Mesendoderm (in vitro differentiated cells): ENCODE results near the gene MCF2L.

Experiments used
- DNase-seq: peaks from one replicate; pipeline ENCODE4 v3.0.0; 2013
- H2AK5ac ChIP-seq: 2 replicates; pipeline ENCODE4 v1.6.1; 2013; ENCODE audit warnings: low read length, inconsistent platforms
- H2BK120ac ChIP-seq: 2 replicates; pipeline ENCODE4 v1.6.1; 2013; ENCODE audit warnings: low read depth, mild to moderate bottlenecking, low read length, moderate library complexity, mixed read lengths
- H2BK15ac ChIP-seq: replicated peaks from 2 replicates; pipeline ENCODE4 v1.6.1; 2013; ENCODE audit warnings: low read depth, mild to moderate bottlenecking, moderate library complexity
- H2BK5ac ChIP-seq: 2 replicates; pipeline ENCODE4 v1.6.1; 2013; ENCODE audit warnings: low read length, inconsistent platforms
- H3K18ac ChIP-seq: 2 replicates; pipeline ENCODE4 v1.6.1; 2013; ENCODE audit warnings: mild to moderate bottlenecking, low read length, mixed read lengths
- H3K23ac ChIP-seq: one replicate; pipeline ENCODE4 v1.6.1; 2013; ENCODE audit warnings: low read length
- H3K27ac ChIP-seq: 2 replicates; pipeline ENCODE4 v1.5.1; 2013; ENCODE audit warnings: low read depth, mild to moderate bottlenecking, inconsistent platforms, low read length, moderate library complexity
- H3K27me3 ChIP-seq: 2 replicates; pipeline ENCODE4 v1.6.1; 2013; ENCODE audit warnings: low read length, control low read depth, mild to moderate bottlenecking, inconsistent platforms; ENCODE audit not compliant: insufficient read depth, poor library complexity
- H3K36me3 ChIP-seq: 2 replicates; pipeline ENCODE4 v1.6.1; 2013; ENCODE audit warnings: low read length, inconsistent platforms; ENCODE audit not compliant: control insufficient read depth, insufficient read depth
- H3K4ac ChIP-seq: one replicate; pipeline ENCODE4 v1.6.1; 2013; ENCODE audit warnings: low read depth, mild to moderate bottlenecking, low read length, moderate library complexity
- H3K4me1 ChIP-seq: 2 replicates; pipeline ENCODE4 v1.6.1; 2013; ENCODE audit warnings: low read depth, low read length, inconsistent platforms; ENCODE audit not compliant: control insufficient read depth
- H3K4me2 ChIP-seq: 2 replicates; pipeline ENCODE4 v1.6.1; 2013; ENCODE audit warnings: low read length
- H3K4me3 ChIP-seq: 2 replicates; pipeline ENCODE4 v1.5.1; 2013; ENCODE audit warnings: mild to moderate bottlenecking, low read length
- H3K56ac ChIP-seq: one replicate; pipeline ENCODE4 v1.6.1; 2013; ENCODE audit warnings: low read length
- H3K79me1 ChIP-seq: 2 replicates; pipeline ENCODE4 v1.6.1; 2013; ENCODE audit warnings: low read length, inconsistent platforms
- H3K79me2 ChIP-seq: 2 replicates; pipeline ENCODE4 v1.6.1; 2013; ENCODE audit warnings: mild to moderate bottlenecking, low read length; ENCODE audit not compliant: control insufficient read depth, insufficient read depth
- H3K9ac ChIP-seq: 2 replicates; pipeline ENCODE4 v1.6.1; 2013; ENCODE audit warnings: low read length, inconsistent platforms
- H4K5ac ChIP-seq: one replicate; pipeline ENCODE4 v1.6.1; 2013; ENCODE audit warnings: low read length
- H4K8ac ChIP-seq: one replicate; pipeline ENCODE4 v1.6.1; 2013; ENCODE audit warnings: low read depth, mild to moderate bottlenecking, control low read depth, low read length, moderate library complexity
- WGBS: extraction: QIAGEN DNeasy Blood & Tissue Kit; methylation state at CpG from one replicate; pipeline ENCODE4 v1.1.7; 2013; ENCODE audit warnings: low lambda C conversion rate, missing lambda C conversion rate; ENCODE audit not compliant: insufficient coverage; ENCODE audit errors: extremely low coverage; 5-methylcytosine and 5-hydroxymethylcytosine counted together

The MCF2L gene

DNA sequence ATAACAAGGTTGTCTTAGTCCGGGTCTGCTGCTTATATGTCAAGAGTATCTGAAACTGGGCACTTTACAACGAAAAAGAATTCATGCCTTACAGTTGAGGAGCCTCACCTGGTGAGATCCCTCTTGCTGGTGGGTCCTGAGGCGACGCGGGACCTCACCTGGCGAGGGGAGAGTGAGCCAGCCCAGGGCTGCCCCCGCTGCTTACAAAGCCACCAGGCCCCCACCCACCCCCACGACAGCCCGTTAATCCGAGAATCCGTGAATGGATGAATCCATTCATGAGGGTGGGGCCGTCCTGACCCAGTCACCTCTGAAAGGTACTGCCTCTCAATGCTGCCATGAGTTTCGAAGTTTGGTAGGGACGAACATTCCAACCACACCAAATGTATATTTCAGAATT, 82.6 kb downstream of the MCF2L start:
- DNase-seq, result no peak
- H3K4me2 ChIP-seq, result no peak overlapping the region
- WGBS, result no CpG with 5 or more reads among the region's 14 CpGs
- no peak overlapping the region for H3K4ac ChIP-seq
- no peak overlapping the region for H2BK120ac ChIP-seq
- no peak overlapping the region for H3K18ac ChIP-seq
- H4K5ac ChIP-seq, result no peak overlapping the region
- no peak overlapping the region for H3K23ac ChIP-seq
- H3K9ac ChIP-seq, result no peak overlapping the region
- no peak overlapping the region for H3K56ac ChIP-seq
- no peak overlapping the region for H3K27ac ChIP-seq
- no peaks in the 10 kb centered on the region for H3K27me3 ChIP-seq
- no peaks in the 10 kb centered on the region for H3K36me3 ChIP-seq
- H2BK15ac ChIP-seq, result no peak overlapping the region
- H3K79me2 ChIP-seq, result no peaks in the 10 kb centered on the region
- no peak overlapping the region for H2BK5ac ChIP-seq
- H3K4me1 ChIP-seq, result peaks cover 2% of the 10 kb centered on the region
- H4K8ac ChIP-seq, result no peak overlapping the region
- H3K79me1 ChIP-seq, result no peaks in the 10 kb centered on the region
- H2AK5ac ChIP-seq, result no peak overlapping the region
- no peak overlapping the region for H3K4me3 ChIP-seq

DNA sequence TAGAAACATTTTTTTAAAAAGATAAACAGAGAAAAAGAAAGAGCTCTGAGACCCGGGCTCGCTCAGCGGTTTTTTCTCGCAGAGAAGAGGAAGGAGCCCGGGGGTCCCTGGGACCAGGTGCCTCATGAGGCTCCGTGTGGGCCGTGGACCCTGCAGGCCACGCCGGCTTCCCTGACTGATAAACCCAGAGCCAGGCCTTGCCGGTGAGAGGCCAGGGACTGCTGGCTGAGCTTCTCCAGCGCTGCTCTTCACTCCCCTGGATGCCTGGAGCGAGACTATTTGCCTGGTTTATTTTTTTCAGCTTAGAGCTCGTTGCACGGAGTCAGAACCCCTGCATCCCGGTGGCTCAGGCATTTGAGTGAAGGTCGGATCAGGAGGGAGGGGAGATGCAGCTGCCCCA, 83.2 kb downstream of the MCF2L start:
- no peak overlapping the region for H4K8ac ChIP-seq
- no peak overlapping the region for H3K23ac ChIP-seq
- no peak overlapping the region for H3K56ac ChIP-seq
- no peak overlapping the region for H3K9ac ChIP-seq
- no peak overlapping the region for H2AK5ac ChIP-seq
- H3K18ac ChIP-seq, result no peak overlapping the region
- no peaks in the 10 kb centered on the region for H3K27me3 ChIP-seq
- H3K27ac ChIP-seq, result no peak overlapping the region
- H2BK5ac ChIP-seq, result no peak overlapping the region
- no peak overlapping the region for H3K4me2 ChIP-seq
- no peak overlapping the region for H2BK15ac ChIP-seq
- no peaks in the 10 kb centered on the region for H3K79me2 ChIP-seq
- H2BK120ac ChIP-seq, result no peak overlapping the region
- H3K4me3 ChIP-seq, result no peak overlapping the region
- DNase-seq, result no peak
- H3K4me1 ChIP-seq, result peaks cover 2% of the 10 kb centered on the region
- no peak overlapping the region for H3K4ac ChIP-seq
- no peaks in the 10 kb centered on the region for H3K79me1 ChIP-seq
- H4K5ac ChIP-seq, result no peak overlapping the region
- H3K36me3 ChIP-seq, result no peaks in the 10 kb centered on the region
- no CpG with 5 or more reads among the region's 16 CpGs for WGBS

- no peak overlapping the region for H3K4me3 ChIP-seq
Measured at GRCh38 chr13:113052971-113053370, 84.0 kb downstream of the MCF2L start.

GRCh38 chr13:113053376-113053775, 84.4 kb downstream of the MCF2L start:
- Histone ChIP-seq H3K23ac (no peak overlapping the region), H4K8ac (no peak overlapping the region), H3K4me2 (no peak overlapping the region), H3K18ac (no peak overlapping the region), H2BK15ac (no peak overlapping the region), H3K36me3 (no peaks in the 10 kb centered on the region), H3K27ac (no peak overlapping the region), H2BK5ac (no peak overlapping the region), H2BK120ac (no peak overlapping the region), H2AK5ac (no peak overlapping the region), H3K4me3 (no peak overlapping the region), H3K27me3 (no peaks in the 10 kb centered on the region), H3K4ac (no peak overlapping the region), H3K79me1 (no peaks in the 10 kb centered on the region), H3K9ac (no peak overlapping the region), H3K79me2 (no peaks in the 10 kb centered on the region), H3K56ac (no peak overlapping the region), H4K5ac (no peak overlapping the region), H3K4me1 (peaks cover 2% of the 10 kb centered on the region)
- no peak for DNase-seq
- no CpG with 5 or more reads among the region's 14 CpGs for WGBS

More at GRCh38 chr13:113052971-113053370, 84.0 kb downstream of the MCF2L start:
- no peak overlapping the region for H3K18ac ChIP-seq
- no peak overlapping the region for H3K4me2 ChIP-seq
- WGBS, result no CpG with 5 or more reads among the region's 13 CpGs
- H3K27me3 ChIP-seq, result no peaks in the 10 kb centered on the region
- H2BK5ac ChIP-seq, result no peak overlapping the region
- no peaks in the 10 kb centered on the region for H3K79me1 ChIP-seq
- H3K4ac ChIP-seq, result no peak overlapping the region
- H3K27ac ChIP-seq, result no peak overlapping the region
- H3K79me2 ChIP-seq, result no peaks in the 10 kb centered on the region
- H2BK120ac ChIP-seq, result no peak overlapping the region
- H2AK5ac ChIP-seq, result no peak overlapping the region
- no peak overlapping the region for H3K56ac ChIP-seq
- H3K9ac ChIP-seq, result no peak overlapping the region
- H4K5ac ChIP-seq, result no peak overlapping the region
- H4K8ac ChIP-seq, result no peak overlapping the region
- peaks cover 2% of the 10 kb centered on the region for H3K4me1 ChIP-seq
- no peak for DNase-seq
- no peak overlapping the region for H3K23ac ChIP-seq
- H3K36me3 ChIP-seq, result no peaks in the 10 kb centered on the region
- no peak overlapping the region for H2BK15ac ChIP-seq

DNA sequence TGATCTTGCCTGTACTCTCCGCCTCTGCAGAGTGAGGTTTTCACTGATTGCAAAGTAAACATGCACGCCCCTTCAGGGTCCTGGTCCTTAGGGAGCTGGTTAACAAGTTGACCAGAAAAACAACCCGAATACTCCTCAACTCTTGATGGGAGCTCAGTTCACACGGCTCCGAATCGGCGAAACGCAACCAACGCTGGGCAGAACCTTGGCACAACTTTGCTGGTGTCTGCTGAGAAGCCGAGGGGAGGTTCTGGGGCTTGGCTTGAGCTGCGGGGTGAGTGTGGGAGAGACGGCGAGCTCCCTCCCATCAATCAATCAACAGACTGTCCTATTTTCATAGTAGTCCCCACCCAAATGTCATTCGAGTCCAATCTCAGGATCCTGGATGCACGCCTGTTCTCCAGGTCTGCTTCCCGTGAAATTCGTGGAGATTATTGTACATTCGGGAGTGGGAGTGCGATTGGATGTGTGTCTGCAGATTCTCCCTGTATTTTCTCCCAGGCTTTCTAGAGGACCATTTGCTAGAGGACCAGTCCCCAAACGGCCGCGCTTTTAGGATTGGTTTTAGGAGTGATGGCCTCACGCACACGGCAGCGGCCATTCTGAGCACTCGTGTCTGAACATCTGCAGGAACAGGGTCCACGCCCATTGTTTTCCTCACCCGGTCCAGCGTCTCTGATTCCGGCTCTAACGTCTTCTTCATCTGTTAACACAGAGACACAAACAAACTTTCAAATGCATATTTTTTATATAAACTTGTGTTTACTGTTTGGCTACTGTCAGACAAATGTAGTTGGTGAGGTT, 85.0 kb downstream of the MCF2L start:
- Histone ChIP-seq H3K23ac (no peak overlapping the region), H3K56ac (no peak overlapping the region), H3K4me2 (no peak overlapping the region), H3K4me3 (no peak overlapping the region), H2BK5ac (no peak overlapping the region), H3K36me3 (no peaks in the 10 kb centered on the region), H4K5ac (no peak overlapping the region), H2BK15ac (no peak overlapping the region), H3K79me2 (no peaks in the 10 kb centered on the region), H3K9ac (no peak overlapping the region), H2AK5ac (no peak overlapping the region), H2BK120ac (no peak overlapping the region), H3K27ac (no peak overlapping the region), H3K4me1 (peaks cover 2% of the 10 kb centered on the region), H3K18ac (no peak overlapping the region), H4K8ac (no peak overlapping the region), H3K4ac (no peak overlapping the region), H3K79me1 (no peaks in the 10 kb centered on the region), H3K27me3 (no peaks in the 10 kb centered on the region)
- no CpG with 5 or more reads among the region's 31 CpGs for WGBS
- no peak for DNase-seq

DNA sequence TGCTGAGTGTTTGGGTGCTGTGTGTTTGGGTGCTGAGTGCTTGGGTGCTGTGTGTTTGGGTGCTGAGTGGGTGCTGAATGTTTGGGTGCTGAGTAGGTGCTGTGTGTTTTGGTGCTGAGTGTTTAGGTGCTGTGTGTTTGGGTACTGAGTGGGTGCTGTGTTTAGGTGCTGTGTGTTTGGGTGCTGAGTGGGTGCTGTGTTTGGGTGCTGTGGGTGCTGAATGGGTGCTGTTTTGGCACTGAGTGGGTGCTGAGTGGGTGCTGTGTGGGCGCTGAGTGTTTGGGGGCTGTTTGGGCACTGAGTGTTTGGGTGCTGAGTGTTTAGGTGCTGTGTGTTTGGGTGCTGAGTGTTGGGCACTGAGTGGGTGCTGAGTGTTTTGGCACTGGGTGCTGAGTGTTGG, 88.1 kb downstream of the MCF2L start:
- no peaks in the 10 kb centered on the region for H3K27me3 ChIP-seq
- H3K36me3 ChIP-seq, result no peaks in the 10 kb centered on the region
- no CpG with 5 or more reads among the region's 1 CpG for WGBS
- no peak overlapping the region for H3K23ac ChIP-seq
- no peak for DNase-seq
- H3K9ac ChIP-seq, result no peak overlapping the region
- no peaks in the 10 kb centered on the region for H3K79me1 ChIP-seq
- H3K4me3 ChIP-seq, result no peak overlapping the region
- no peak overlapping the region for H3K4me2 ChIP-seq
- H4K8ac ChIP-seq, result no peak overlapping the region
- H2BK15ac ChIP-seq, result no peak overlapping the region
- H2AK5ac ChIP-seq, result no peak overlapping the region
- H2BK120ac ChIP-seq, result no peak overlapping the region
- no peak overlapping the region for H3K27ac ChIP-seq
- no peaks in the 10 kb centered on the region for H3K4me1 ChIP-seq
- H3K18ac ChIP-seq, result no peak overlapping the region
- H3K79me2 ChIP-seq, result no peaks in the 10 kb centered on the region
- H3K4ac ChIP-seq, result no peak overlapping the region
- no peak overlapping the region for H2BK5ac ChIP-seq
- H3K56ac ChIP-seq, result no peak overlapping the region
- no peak overlapping the region for H4K5ac ChIP-seq
